Measurements from ENCODE around the gene RPL21. TPM values are rescaled to one million over a fixed set of nuclear protein-coding genes. Genes with fewer than 3 reads are reported as not detected.

The RPL21 gene
- total RNA-seq, 2 experiments from 2014 or later: 1,706 to 1,738 TPM

DNA sequence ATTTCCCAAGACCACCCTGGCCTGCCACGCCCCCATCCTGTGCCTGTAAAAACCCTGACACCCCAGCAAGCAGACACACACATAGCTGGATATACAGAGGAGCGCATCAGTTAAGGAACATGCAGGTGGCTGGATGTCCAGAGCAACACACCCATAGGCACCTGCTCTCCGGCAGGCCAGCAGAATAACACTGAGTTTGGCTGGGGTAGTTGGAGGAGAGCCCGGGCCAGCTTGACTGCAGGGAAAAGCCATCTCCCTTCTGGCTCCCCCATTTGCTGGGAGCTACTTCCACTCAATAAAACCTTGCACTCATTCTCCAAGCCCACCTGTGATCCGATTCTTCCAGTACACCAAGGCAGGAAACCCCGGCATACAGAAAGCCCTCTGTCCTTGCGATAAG lies 28.1 kb downstream of the RPL21 start:
- TF ChIP-seq, protein P1, sequence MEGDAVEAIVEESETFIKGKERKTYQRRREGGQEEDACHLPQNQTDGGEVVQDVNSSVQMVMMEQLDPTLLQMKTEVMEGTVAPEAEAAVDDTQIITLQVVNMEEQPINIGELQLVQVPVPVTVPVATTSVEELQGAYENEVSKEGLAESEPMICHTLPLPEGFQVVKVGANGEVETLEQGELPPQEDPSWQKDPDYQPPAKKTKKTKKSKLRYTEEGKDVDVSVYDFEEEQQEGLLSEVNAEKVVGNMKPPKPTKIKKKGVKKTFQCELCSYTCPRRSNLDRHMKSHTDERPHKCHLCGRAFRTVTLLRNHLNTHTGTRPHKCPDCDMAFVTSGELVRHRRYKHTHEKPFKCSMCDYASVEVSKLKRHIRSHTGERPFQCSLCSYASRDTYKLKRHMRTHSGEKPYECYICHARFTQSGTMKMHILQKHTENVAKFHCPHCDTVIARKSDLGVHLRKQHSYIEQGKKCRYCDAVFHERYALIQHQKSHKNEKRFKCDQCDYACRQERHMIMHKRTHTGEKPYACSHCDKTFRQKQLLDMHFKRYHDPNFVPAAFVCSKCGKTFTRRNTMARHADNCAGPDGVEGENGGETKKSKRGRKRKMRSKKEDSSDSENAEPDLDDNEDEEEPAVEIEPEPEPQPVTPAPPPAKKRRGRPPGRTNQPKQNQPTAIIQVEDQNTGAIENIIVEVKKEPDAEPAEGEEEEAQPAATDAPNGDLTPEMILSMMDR (conservative IDR thresholded peaks at IDR 0.05; ENCODE audit: low read length): no peak
- TF ChIP-seq EZH2phosphoT487 (IDR thresholded peaks at IDR 0.05; ENCODE audit: borderline replicate concordance, low read depth, low read length): no peak
- DNase-seq (ENCODE audit: low spot score): no peak
- no TSS peak for BruUV-seq (replicated peaks)
- Histone ChIP-seq H3K4me3 (ENCODE audit: low read depth, low read length, poor library complexity, severe bottlenecking) (no peak overlapping the region), H3K79me2 (ENCODE audit: insufficient read depth, low read depth, low read length) (no peaks in the 10 kb centered on the region), H3K9me2 (ENCODE audit: insufficient read depth, low read length) (no peaks in the 10 kb centered on the region), H3K36me3 (ENCODE audit: insufficient read depth, low read length) (no peaks in the 10 kb centered on the region), H4K20me1 (ENCODE audit: insufficient read depth, low read length) (no peaks in the 10 kb centered on the region), H2AFZ (ENCODE audit: low read length) (no peak overlapping the region), H3K4me1 (ENCODE audit: insufficient read depth, low read length, poor library complexity, severe bottlenecking) (no peaks in the 10 kb centered on the region), H3K4me2 (ENCODE audit: low read length) (no peak overlapping the region), H3K9me3 (ENCODE audit: low read length) (no peaks in the 10 kb centered on the region), H3K27ac (ENCODE audit: low read depth, low read length, poor library complexity, severe bottlenecking) (no peak overlapping the region)
- CTCF ChIA-PET (ENCODE audit: unreplicated experiment): no interaction called here
- intact Hi-C loops (cut with micrococcal nuclease; ENCODE audit: unreplicated experiment): no loop called here
- POLR2A ChIA-PET: interaction anchor here (1.1 kb wide), 1 partner anchor 20 kb away, joined by 4 read pairs; no protein-coding TSS in a partner anchor

DNA sequence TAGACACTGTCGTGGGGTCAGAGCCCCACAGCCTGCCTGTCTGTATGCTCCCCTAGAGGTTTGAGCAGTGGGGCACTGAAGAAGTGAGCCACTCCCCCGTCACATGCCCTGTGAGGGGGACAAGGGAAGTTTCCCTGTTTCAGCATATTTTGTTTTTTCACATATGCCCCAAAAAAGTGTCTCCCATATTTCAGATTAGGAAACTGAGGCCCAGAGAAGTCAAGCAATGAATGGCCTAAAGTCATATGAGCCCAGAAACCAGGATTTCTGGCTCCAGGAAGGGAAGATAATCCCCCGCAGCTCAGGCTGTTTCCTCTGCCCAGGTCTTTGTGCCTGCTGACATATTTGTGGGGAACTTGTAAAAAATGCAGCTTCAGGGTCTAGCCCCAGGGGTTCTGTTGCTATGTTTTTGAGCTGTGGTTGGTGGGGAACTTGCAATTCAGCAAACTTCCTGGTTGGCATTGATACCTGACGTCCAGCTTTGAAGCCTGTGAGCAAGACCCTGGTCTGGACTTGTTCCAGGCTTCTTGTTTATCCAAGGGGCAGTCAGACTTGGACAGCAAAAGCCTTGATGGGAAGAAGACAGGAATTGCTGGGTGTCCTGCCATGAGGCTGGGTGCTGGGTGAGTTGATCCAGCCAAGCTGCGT lies 28.8 kb downstream of the RPL21 start:
- Histone ChIP-seq H3K9me2 (ENCODE audit: insufficient read depth, low read length) (no peaks in the 10 kb centered on the region), H3K36me3 (ENCODE audit: insufficient read depth, low read length) (no peaks in the 10 kb centered on the region), H4K20me1 (ENCODE audit: insufficient read depth, low read length) (no peaks in the 10 kb centered on the region), H3K4me2 (ENCODE audit: low read length) (no peak overlapping the region), H2AFZ (ENCODE audit: low read length) (peak overlapping the region; percentile 48; the same call in 1 of the 2 replicates), H3K4me3 (ENCODE audit: low read depth, low read length, poor library complexity, severe bottlenecking) (no peak overlapping the region), H3K9me3 (ENCODE audit: low read length) (no peaks in the 10 kb centered on the region), H3K4me1 (ENCODE audit: insufficient read depth, low read length, poor library complexity, severe bottlenecking) (peaks cover under 1% of the 10 kb centered on the region), H3K79me2 (ENCODE audit: insufficient read depth, low read depth, low read length) (no peaks in the 10 kb centered on the region), H3K27ac (ENCODE audit: low read depth, low read length, poor library complexity, severe bottlenecking) (no peak overlapping the region)
- BruUV-seq (replicated peaks): no TSS peak
- DNase-seq (ENCODE audit: low spot score): no peak
- ChIA-PET POLR2A (interaction anchor here (1.1 kb wide), 1 partner anchor 21 kb away, joined by 4 read pairs; no protein-coding TSS in a partner anchor), CTCF (ENCODE audit: unreplicated experiment) (no interaction called here)
- TF ChIP-seq, protein P1 (conservative IDR thresholded peaks at IDR 0.05; ENCODE audit: low read length): no peak
- no peak for TF ChIP-seq EZH2phosphoT487 (IDR thresholded peaks at IDR 0.05; ENCODE audit: borderline replicate concordance, low read depth, low read length)
- intact Hi-C loops (cut with micrococcal nuclease; ENCODE audit: unreplicated experiment): no loop called here

DNA sequence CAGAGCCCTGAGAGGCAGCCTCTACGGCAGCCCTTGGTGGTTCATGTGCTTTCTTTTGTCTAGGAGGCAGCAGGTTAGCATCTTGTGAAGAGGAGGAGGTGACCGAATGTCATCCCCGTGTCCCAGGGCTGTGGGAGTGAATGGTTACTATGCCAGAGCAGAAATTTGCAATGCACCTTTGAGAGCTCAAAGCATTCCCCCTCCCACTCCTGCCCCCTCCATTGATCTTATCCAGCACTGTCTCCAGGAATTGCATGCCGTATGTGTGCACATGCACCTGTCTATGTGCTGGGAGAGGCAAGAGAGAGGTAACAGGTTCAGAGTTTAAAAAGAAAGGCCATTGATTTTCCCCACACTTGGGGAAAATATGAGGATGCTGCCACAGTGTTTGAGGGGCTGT lies 29.5 kb downstream of the RPL21 start:
- H3K4me3 ChIP-seq (ENCODE audit: low read depth, low read length, poor library complexity, severe bottlenecking): no peak overlapping the region
- H3K36me3 ChIP-seq (ENCODE audit: insufficient read depth, low read length): no peaks in the 10 kb centered on the region
- no TSS peak for BruUV-seq (replicated peaks)
- H4K20me1 ChIP-seq (ENCODE audit: insufficient read depth, low read length): no peaks in the 10 kb centered on the region
- TF ChIP-seq EZH2phosphoT487 (IDR thresholded peaks at IDR 0.05; ENCODE audit: borderline replicate concordance, low read depth, low read length): no peak
- TF ChIP-seq, protein P1 (conservative IDR thresholded peaks at IDR 0.05; ENCODE audit: low read length): no peak
- POLR2A ChIA-PET: interaction anchor here (2.1 kb wide), 1 partner anchor 13 kb away, joined by 9 read pairs; no protein-coding TSS in a partner anchor
- no peaks in the 10 kb centered on the region for H3K9me2 ChIP-seq (ENCODE audit: insufficient read depth, low read length)
- CTCF ChIA-PET (ENCODE audit: unreplicated experiment): interaction anchor here (0.6 kb wide), 1 partner anchor 78 kb away, joined by 3 read pairs; no protein-coding TSS in a partner anchor
- no peak for DNase-seq (ENCODE audit: low spot score)
- intact Hi-C loops (cut with micrococcal nuclease; ENCODE audit: unreplicated experiment): no loop called here
- no peaks in the 10 kb centered on the region for H3K79me2 ChIP-seq (ENCODE audit: insufficient read depth, low read depth, low read length)
- H3K4me2 ChIP-seq (ENCODE audit: low read length): no peak overlapping the region
- peaks cover 5% of the 10 kb centered on the region for H3K4me1 ChIP-seq (ENCODE audit: insufficient read depth, low read length, poor library complexity, severe bottlenecking)
- no peaks in the 10 kb centered on the region for H3K9me3 ChIP-seq (ENCODE audit: low read length)
- H2AFZ ChIP-seq (ENCODE audit: low read length): no peak overlapping the region
- H3K27ac ChIP-seq (ENCODE audit: low read depth, low read length, poor library complexity, severe bottlenecking): no peak overlapping the region

All from OCI-LY7 (cell line).